C4-2B (cell line): ENCODE data around the gene MOAP1.

Experiments used
- CTCF ChIP-seq: fragments of 450-650 bp; conservative IDR thresholded peaks from 2 replicates; pipeline ENCODE4 v1.5.1; 2017; ENCODE audit warnings: mild to moderate bottlenecking
- ZFX ChIP-seq: fragments of 450-650 bp; IDR thresholded peaks from 2 replicates; pipeline ENCODE4 v1.6.1; 2017

DNA sequence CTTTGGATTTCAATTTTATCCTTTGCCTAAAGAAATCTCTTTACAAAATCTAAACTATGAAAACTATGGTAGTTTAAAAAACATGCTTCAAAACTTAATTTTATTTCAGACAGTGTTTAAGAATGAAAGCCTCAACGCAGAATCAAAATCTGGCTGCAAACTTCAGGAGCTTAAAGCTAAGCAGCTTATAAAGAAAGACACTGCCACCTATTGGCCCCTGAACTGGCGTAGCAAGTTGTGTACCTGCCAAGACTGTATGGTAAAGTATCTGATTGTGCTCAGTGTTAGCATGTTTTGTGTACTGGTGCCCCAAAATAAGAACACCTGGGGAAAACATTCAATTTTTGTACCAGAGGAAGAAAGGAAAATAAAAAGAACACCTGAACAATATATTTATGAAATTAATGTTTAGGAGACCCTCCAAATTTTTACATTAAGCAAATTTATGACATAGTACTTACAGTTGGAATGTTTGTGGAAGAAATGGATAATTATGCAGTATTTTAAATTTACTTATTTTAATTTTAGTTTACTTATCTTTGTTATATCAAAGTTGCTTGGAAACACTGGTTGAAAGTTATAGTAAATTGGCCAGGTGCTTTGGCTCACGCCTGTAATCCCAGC is 34.5 kb upstream of the MOAP1 start:
- peak; percentile 87 for TF ChIP-seq CTCF
- no peak for TF ChIP-seq ZFX
